ENCODE data around the gene PXYLP1. TPM values are rescaled to one million over a fixed set of nuclear protein-coding genes. Genes with fewer than 3 reads are reported as not detected.

The PXYLP1 gene
- total RNA-seq, 2 donors from 2014 or later = 8.9 to 13.1 TPM

DNA sequence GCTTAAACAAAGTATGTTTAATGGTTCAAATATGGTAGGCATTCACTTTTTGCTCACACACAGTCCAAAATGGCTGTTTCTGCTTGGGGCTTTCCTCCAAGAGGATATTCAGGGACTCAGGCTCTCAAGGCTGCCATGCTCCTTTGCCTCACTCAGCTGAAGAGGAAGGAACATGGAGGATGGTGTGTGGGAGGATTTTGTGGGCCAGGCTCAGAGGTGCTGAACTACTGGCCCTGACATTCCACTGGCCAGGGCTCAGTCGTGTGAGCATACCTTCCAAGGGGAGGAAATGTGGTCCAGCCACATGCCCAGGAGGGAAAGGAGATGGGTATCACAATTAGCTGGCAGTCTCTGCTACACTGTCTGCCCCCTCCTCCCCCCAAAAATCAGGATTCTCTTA is 8.7 kb downstream of the PXYLP1 start:
- H3K4me3 ChIP-seq = no peak overlapping the region
- no peak overlapping the region for H3K9ac ChIP-seq (ENCODE audit: low read depth in 2 of 2, low read length in 2 of 2)
- no peaks in the 10 kb centered on the region for H3K4me1 ChIP-seq
- TF ChIP-seq, protein P1, sequence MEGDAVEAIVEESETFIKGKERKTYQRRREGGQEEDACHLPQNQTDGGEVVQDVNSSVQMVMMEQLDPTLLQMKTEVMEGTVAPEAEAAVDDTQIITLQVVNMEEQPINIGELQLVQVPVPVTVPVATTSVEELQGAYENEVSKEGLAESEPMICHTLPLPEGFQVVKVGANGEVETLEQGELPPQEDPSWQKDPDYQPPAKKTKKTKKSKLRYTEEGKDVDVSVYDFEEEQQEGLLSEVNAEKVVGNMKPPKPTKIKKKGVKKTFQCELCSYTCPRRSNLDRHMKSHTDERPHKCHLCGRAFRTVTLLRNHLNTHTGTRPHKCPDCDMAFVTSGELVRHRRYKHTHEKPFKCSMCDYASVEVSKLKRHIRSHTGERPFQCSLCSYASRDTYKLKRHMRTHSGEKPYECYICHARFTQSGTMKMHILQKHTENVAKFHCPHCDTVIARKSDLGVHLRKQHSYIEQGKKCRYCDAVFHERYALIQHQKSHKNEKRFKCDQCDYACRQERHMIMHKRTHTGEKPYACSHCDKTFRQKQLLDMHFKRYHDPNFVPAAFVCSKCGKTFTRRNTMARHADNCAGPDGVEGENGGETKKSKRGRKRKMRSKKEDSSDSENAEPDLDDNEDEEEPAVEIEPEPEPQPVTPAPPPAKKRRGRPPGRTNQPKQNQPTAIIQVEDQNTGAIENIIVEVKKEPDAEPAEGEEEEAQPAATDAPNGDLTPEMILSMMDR (IDR thresholded peaks at IDR 0.05) = no peak
- no peaks in the 10 kb centered on the region for H3K9me3 ChIP-seq
- DNase-seq = no peak
- no peaks in the 10 kb centered on the region for H3K27me3 ChIP-seq
- intact Hi-C loops (cut with DNase I) = no loop called here
- no peaks in the 10 kb centered on the region for H3K36me3 ChIP-seq
- H3K27ac ChIP-seq = no peak overlapping the region

DNA sequence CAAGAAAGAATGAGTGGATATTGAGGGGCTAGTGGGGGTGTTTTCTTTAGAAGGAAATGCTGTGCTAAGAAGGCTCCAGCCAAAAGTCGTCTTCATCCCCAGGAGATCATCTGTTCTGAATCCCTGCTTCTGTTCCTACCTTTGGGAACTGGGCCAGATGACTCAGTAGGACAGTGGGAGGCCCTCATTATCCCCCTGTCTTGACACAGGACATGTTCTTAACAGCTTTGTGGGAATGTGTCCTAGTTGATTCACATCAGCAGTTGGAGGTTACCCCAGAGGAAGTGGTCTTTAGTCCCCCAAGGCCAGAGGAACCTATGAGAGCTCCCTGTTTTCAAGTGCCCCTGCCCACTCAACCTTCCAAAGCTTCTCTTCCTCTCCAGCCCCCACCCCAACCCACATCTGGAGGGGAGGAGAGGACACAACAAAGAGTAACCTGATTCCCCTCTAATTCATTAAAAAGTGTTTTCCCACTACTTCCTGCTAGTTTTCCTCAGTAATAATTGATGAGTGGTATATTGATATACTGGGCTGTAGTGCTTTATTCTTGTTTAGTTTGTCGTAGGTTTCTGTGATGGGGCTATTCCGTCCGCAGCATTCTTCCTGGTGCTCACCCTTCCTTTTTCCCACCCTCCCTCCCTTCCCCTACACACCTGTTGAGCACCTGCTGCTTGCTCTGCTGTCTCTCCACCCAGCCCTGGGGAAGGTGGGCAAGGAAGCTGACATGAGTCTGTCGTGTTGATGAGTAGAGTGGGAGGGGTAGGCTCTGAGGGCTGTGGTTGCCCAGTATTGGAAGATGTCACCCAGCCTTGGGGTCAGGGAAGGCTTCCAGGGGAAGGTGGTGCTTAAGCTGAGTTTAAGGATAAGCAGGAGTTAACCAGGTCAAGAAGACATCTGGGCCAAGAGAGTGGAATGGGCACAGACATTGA is 9.3 kb downstream of the PXYLP1 start:
- Histone ChIP-seq H3K36me3 (no peaks in the 10 kb centered on the region), H3K4me1 (no peaks in the 10 kb centered on the region), H3K9me3 (no peaks in the 10 kb centered on the region), H3K4me3 (no peak overlapping the region), H3K27ac (no peak overlapping the region), H3K9ac (ENCODE audit: low read depth in 2 of 2, low read length in 2 of 2) (no peak overlapping the region), H3K27me3 (no peaks in the 10 kb centered on the region)
- TF ChIP-seq, protein P1 (IDR thresholded peaks at IDR 0.05) = no peak
- intact Hi-C loops (cut with DNase I) = no loop called here
- DNase-seq = no peak

DNA sequence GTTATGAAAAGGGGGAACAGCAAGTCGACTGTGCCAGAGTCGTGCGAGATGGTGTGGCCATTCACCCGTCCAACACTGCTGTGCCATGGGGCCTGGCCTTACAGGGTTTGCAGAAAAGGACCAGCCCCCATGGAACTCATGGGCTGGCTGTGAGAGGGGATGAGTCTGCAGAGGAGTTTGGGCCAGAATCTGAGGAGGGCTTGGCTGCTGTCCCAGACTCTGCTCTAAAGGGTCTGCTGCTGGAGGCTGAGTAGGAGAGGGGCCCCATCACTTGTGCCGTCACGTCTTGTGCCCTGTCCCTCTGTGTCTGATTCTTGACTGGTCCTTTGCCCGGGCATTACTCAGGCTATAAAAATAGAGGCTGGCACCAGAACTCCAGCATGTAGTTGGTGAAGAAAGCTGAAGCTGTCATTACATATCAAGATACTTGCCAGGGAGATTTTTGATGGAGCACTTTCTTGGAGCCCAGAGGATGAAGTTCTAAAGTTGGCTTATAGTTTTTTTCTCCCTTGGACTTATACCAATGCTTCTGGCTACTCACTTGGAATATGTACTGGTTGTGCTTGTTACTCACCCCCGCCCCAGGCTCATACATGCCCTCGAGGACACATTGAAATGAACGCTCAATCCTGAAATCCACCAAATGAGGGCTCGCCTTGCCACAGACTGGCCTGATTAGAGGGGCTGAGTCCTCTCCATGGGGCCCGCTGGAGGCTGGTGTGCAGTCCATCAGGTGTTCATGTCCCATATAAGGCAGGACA is 10.2 kb downstream of the PXYLP1 start:
- Histone ChIP-seq H3K9ac (ENCODE audit: low read depth in 2 of 2, low read length in 2 of 2) (no peak overlapping the region), H3K27ac (no peak overlapping the region), H3K36me3 (no peaks in the 10 kb centered on the region), H3K4me3 (no peak overlapping the region), H3K27me3 (no peaks in the 10 kb centered on the region), H3K4me1 (no peaks in the 10 kb centered on the region), H3K9me3 (no peaks in the 10 kb centered on the region)
- DNase-seq = no peak
- intact Hi-C loops (cut with DNase I) = no loop called here
- TF ChIP-seq, protein P1 (IDR thresholded peaks at IDR 0.05) = no peak

DNA sequence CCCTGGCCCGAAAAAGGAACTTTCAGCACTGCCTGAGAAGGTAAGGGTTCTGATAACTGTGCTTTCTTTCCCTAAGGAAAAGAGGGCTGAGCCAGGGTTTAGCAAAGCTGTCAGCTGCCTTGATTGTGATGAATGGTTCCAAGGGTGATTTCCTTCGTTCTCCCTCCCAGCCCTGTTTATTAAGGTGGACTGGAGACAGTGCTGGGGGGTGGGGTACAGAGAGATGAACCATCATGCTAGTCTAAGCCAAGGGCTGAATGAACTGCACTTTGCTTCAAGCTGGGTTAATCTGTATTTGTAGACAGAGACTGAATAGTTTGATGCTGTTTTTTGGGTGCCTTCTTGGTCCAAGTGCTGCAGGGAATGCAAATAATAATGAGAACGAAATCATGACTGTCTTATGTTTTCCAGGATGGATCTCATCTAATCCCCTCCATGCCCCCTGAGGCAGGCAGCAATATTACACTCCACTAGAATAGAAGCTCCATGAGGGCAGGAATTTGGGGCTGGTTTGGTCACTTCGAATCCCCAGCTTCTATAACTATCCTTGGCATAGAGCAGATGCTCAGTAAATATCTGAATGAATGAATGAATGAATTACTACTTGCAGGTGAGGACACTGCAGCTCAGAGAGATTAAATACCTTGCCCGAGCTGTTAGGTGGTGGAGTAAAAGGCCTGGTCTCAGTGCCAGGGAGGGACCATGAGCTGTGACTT is 10.9 kb downstream of the PXYLP1 start:
- DNase-seq = no peak
- Histone ChIP-seq H3K27ac (no peak overlapping the region), H3K36me3 (no peaks in the 10 kb centered on the region), H3K9me3 (no peaks in the 10 kb centered on the region), H3K9ac (ENCODE audit: low read depth in 2 of 2, low read length in 2 of 2) (no peak overlapping the region), H3K4me1 (no peaks in the 10 kb centered on the region), H3K27me3 (no peaks in the 10 kb centered on the region), H3K4me3 (no peak overlapping the region)
- TF ChIP-seq, protein P1 (IDR thresholded peaks at IDR 0.05) = no peak
- intact Hi-C loops (cut with DNase I) = no loop called here

DNA sequence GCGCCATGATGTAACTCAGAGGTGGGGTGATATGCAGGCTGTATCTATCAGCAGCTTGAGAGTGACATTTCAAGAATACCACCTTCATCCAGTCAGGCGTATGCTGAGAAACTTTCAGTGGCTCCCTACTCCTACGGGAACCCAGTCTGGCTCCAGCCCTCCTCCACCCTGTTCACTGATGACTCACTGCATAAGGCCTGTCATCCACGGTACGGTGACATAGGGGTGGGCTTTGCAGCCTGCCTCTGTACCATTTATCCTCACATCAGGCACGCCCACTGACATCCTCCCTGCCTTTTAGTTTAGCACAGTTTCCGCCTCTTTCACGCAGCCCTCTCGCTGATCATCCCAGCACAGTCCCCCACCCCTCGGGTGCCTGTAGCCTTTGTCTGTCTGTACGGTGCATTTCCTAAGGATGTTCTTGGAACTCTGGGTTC is 11.7 kb downstream of the PXYLP1 start:
- Histone ChIP-seq H3K27ac (no peak overlapping the region), H3K36me3 (no peaks in the 10 kb centered on the region), H3K9me3 (no peaks in the 10 kb centered on the region), H3K4me3 (no peak overlapping the region), H3K27me3 (no peaks in the 10 kb centered on the region), H3K4me1 (no peaks in the 10 kb centered on the region), H3K9ac (ENCODE audit: low read depth in 2 of 2, low read length in 2 of 2) (no peak overlapping the region)
- DNase-seq = no peak
- TF ChIP-seq, protein P1 (IDR thresholded peaks at IDR 0.05) = no peak
- intact Hi-C loops (cut with DNase I) = no loop called here

Data from colonic mucosa (tissue), 4 donors.